Activated naive CD8-positive, alpha-beta T cell treated with anti-CD3 and anti-CD28 coated beads for 36 hours (primary cell): ENCODE results near the gene SYNPR. TPM values are rescaled to one million over a fixed set of nuclear protein-coding genes. Genes with fewer than 3 reads are reported as not detected.

ENCODE experiments used
- DNase-seq: peaks from one replicate; pipeline ENCODE4 v3.0.0; 2021
- H3K27ac Mint-ChIP-seq: one replicate; pipeline ENCODE4 v1.8.0; 2022; ENCODE audit warnings: mild to moderate bottlenecking, moderate library complexity, mixed read lengths
- H3K27me3 Mint-ChIP-seq: one replicate; pipeline ENCODE4 v1.8.0; 2022; ENCODE audit warnings: mild to moderate bottlenecking, mixed read lengths
- H3K36me3 Mint-ChIP-seq: one replicate; pipeline ENCODE4 v1.8.0; 2021; ENCODE audit warnings: mild to moderate bottlenecking, mixed read lengths
- H3K4me1 Mint-ChIP-seq: one replicate; pipeline ENCODE4 v1.8.0; 2021; ENCODE audit warnings: mixed read lengths
- H3K4me3 Mint-ChIP-seq: one replicate; pipeline ENCODE4 v1.8.0; 2022; ENCODE audit warnings: mild to moderate bottlenecking, moderate library complexity, mixed read lengths
- H3K9me3 Mint-ChIP-seq: one replicate; pipeline ENCODE4 v1.8.0; 2022; ENCODE audit warnings: mixed read lengths
- total RNA-seq, 2 experiments: library from RNA; stranded (reverse); gene quantifications; one replicate each; pipeline ENCODE4 v1.2.3, GENCODE V29; 2021

The SYNPR gene
- total RNA-seq, 2 experiments from 2014 or later = not detected

- no peaks in the 10 kb centered on the region for H3K9me3 Mint-ChIP-seq
- no peaks in the 10 kb centered on the region for H3K27me3 Mint-ChIP-seq
- H3K27ac Mint-ChIP-seq = no peak overlapping the region
- H3K36me3 Mint-ChIP-seq = no peaks in the 10 kb centered on the region
- no peak for DNase-seq
- no peaks in the 10 kb centered on the region for H3K4me1 Mint-ChIP-seq
- H3K4me3 Mint-ChIP-seq = no peak overlapping the region
These were observed 281.8 kb downstream of the SYNPR start for GRCh38 chr3:63559884-63560283.

- Mint-ChIP-seq H3K36me3 (no peaks in the 10 kb centered on the region), H3K4me3 (no peak overlapping the region), H3K4me1 (no peaks in the 10 kb centered on the region), H3K27me3 (no peaks in the 10 kb centered on the region), H3K27ac (no peak overlapping the region), H3K9me3 (no peaks in the 10 kb centered on the region)
- no peak for DNase-seq
These were observed 283.8 kb downstream of the SYNPR start for GRCh38 chr3:63561879-63562278.

- no peak overlapping the region for H3K4me3 Mint-ChIP-seq
- no peaks in the 10 kb centered on the region for H3K27me3 Mint-ChIP-seq
- DNase-seq = no peak
- no peaks in the 10 kb centered on the region for H3K4me1 Mint-ChIP-seq
- no peaks in the 10 kb centered on the region for H3K36me3 Mint-ChIP-seq
- H3K9me3 Mint-ChIP-seq = no peaks in the 10 kb centered on the region
- no peak overlapping the region for H3K27ac Mint-ChIP-seq
These were observed 284.2 kb downstream of the SYNPR start for GRCh38 chr3:63562323-63562722.

DNA sequence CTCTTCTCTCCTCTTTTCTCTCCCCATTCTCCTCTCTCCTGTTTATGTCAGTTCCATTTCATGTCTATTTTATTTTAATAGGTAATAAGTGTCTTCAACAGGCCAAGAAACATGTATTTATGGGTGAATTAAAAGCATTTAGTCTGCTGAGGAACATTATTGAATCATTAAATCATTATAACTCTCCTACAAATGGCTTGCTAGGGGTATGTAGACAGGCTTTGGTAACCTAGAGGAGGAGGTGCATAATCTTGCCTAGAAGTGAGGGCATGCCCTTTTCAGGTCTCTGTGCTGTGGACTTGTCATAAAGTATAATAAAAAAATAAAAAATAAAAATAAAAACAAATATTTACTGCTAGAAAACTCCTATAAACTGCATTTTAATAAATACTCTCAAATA lies 285.5 kb downstream of the SYNPR start:
- no peak overlapping the region for H3K4me3 Mint-ChIP-seq

GRCh38 chr3:63565220-63565619 lies 287.1 kb downstream of the SYNPR start:
- Mint-ChIP-seq H3K4me1 (no peaks in the 10 kb centered on the region), H3K4me3 (no peak overlapping the region), H3K27me3 (no peaks in the 10 kb centered on the region), H3K36me3 (no peaks in the 10 kb centered on the region), H3K9me3 (no peaks in the 10 kb centered on the region), H3K27ac (no peak overlapping the region)
- no peak for DNase-seq

More for the DNA sequence above, 285.5 kb downstream of the SYNPR start:
- H3K9me3 Mint-ChIP-seq = no peaks in the 10 kb centered on the region
- no peaks in the 10 kb centered on the region for H3K27me3 Mint-ChIP-seq
- no peaks in the 10 kb centered on the region for H3K36me3 Mint-ChIP-seq
- no peak for DNase-seq
- no peaks in the 10 kb centered on the region for H3K4me1 Mint-ChIP-seq
- H3K27ac Mint-ChIP-seq = no peak overlapping the region

DNA sequence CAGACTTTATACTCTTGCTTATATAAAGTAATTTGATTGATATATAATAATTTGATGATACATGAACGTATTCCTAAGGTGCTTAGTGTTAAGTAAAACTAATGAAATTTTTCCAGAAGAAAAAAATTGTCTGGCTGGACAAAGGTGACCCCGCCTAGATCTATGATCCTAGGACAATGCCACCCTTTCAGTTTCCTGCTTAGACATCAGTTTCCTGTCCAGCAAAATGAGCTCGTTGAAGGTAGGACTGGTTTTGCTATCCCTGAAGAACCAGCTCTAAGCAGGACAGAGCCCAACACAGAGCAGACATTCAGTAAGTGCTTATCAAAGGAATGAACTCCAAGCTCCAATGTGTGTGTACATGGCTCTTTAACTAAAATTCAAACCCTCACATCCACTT lies 293.6 kb downstream of the SYNPR start:
- H3K4me3 Mint-ChIP-seq = no peak overlapping the region
- H3K9me3 Mint-ChIP-seq = no peaks in the 10 kb centered on the region
- no peak overlapping the region for H3K27ac Mint-ChIP-seq
- no peaks in the 10 kb centered on the region for H3K4me1 Mint-ChIP-seq
- H3K36me3 Mint-ChIP-seq = no peaks in the 10 kb centered on the region
- DNase-seq = no peak
- H3K27me3 Mint-ChIP-seq = no peaks in the 10 kb centered on the region

- H3K27me3 Mint-ChIP-seq = no peaks in the 10 kb centered on the region
- H3K27ac Mint-ChIP-seq = no peak overlapping the region
- no peaks in the 10 kb centered on the region for H3K36me3 Mint-ChIP-seq
- H3K4me1 Mint-ChIP-seq = no peaks in the 10 kb centered on the region
- H3K4me3 Mint-ChIP-seq = no peak overlapping the region
- DNase-seq = no peak
- H3K9me3 Mint-ChIP-seq = no peaks in the 10 kb centered on the region
These were observed 298.7 kb downstream of the SYNPR start for GRCh38 chr3:63576846-63577245.

- Mint-ChIP-seq H3K36me3 (no peaks in the 10 kb centered on the region), H3K4me3 (no peak overlapping the region), H3K9me3 (no peaks in the 10 kb centered on the region), H3K4me1 (no peaks in the 10 kb centered on the region), H3K27ac (no peak overlapping the region), H3K27me3 (peaks cover 4% of the 10 kb centered on the region)
- DNase-seq = no peak
These were observed 300.8 kb downstream of the SYNPR start for GRCh38 chr3:63578858-63579257.

DNA sequence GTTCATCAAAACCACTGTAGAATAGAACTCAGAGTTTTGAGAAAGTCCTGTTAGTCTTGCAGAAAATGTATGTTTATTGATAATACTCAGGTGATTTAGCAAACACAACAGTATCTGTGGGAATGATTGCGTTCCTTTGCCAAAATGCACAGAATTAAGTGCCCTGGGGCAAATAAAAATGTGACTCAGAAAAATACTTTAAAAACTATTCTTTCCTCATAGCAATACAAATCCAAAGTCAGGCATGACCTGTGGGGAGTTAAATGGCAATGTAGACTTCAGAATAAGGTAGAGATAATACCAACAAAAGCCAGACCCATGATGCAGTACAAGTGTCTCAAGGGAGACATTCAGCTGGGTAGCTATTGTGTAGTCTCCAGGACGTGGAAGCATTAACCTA lies 302.0 kb downstream of the SYNPR start:
- Mint-ChIP-seq H3K36me3 (no peaks in the 10 kb centered on the region), H3K4me3 (no peak overlapping the region), H3K9me3 (no peaks in the 10 kb centered on the region), H3K27ac (no peak overlapping the region), H3K27me3 (peaks cover 4% of the 10 kb centered on the region), H3K4me1 (no peaks in the 10 kb centered on the region)
- no peak for DNase-seq

DNA sequence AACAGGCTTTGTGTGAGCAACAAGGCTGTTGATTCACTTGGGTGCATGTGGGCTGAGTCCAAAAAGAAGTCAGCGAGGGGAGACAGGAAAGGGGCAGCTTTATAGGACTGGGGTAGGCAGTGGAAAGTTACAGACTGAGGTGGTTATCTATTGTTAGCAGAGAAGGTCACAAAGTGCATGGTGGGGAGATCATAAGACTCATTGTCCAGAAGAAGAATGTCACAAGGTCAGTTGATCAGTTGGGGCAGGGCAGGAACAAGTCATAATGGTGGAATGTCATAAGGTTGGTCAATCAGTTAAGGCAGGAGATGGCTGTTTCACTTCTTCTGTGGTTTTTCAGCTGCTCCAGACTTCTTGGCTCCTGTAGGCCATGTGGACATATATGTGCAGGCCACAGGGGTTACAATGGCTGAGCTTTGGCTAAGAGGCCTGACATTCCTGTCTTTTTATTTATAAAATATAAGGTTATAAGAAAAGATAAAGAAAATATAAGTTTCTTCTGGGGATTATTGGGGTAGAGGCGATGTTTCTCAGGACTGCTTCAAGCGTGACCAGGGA lies 304.9 kb downstream of the SYNPR start:
- Mint-ChIP-seq H3K9me3 (no peaks in the 10 kb centered on the region), H3K36me3 (no peaks in the 10 kb centered on the region), H3K4me3 (no peak overlapping the region), H3K27me3 (peaks cover 4% of the 10 kb centered on the region), H3K27ac (no peak overlapping the region), H3K4me1 (no peaks in the 10 kb centered on the region)
- no peak for DNase-seq

DNA sequence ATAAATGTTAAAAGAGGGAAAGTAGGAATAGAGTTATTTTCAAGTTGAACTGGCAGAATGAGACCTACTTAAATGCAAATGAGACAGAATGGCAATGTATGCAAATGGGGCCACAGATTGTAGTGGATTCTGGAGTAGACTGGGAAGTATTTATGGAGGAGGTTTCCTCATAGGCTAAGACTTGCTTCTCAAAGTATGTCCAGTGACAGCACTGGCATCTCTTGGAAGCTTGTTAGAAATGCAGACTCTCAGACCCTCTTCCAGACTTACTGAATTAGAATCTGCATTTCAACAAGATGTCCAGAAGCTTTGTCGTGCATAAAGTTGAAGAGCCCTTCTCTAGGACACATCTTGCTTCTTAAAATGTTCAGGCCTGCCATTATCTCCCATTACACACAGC lies 306.6 kb downstream of the SYNPR start:
- no peak overlapping the region for H3K27ac Mint-ChIP-seq
- peaks cover 5% of the 10 kb centered on the region for H3K9me3 Mint-ChIP-seq
- no peak overlapping the region for H3K4me3 Mint-ChIP-seq
- no peaks in the 10 kb centered on the region for H3K4me1 Mint-ChIP-seq
- no peaks in the 10 kb centered on the region for H3K36me3 Mint-ChIP-seq
- no peak for DNase-seq
- peaks cover 4% of the 10 kb centered on the region for H3K27me3 Mint-ChIP-seq

- Mint-ChIP-seq H3K9me3 (peaks cover 5% of the 10 kb centered on the region), H3K4me1 (no peaks in the 10 kb centered on the region), H3K27me3 (peaks cover 4% of the 10 kb centered on the region), H3K27ac (no peak overlapping the region), H3K36me3 (no peaks in the 10 kb centered on the region), H3K4me3 (no peak overlapping the region)
- no peak for DNase-seq
These were observed 307.8 kb downstream of the SYNPR start for GRCh38 chr3:63585927-63586326.

- Mint-ChIP-seq H3K27me3 (no peaks in the 10 kb centered on the region), H3K4me1 (no peaks in the 10 kb centered on the region), H3K9me3 (peaks cover 5% of the 10 kb centered on the region), H3K4me3 (no peak overlapping the region), H3K36me3 (no peaks in the 10 kb centered on the region), H3K27ac (no peak overlapping the region)
- no peak for DNase-seq
These were observed 310.8 kb downstream of the SYNPR start for GRCh38 chr3:63588895-63589294.

GRCh38 chr3:63593779-63594178 lies 315.7 kb downstream of the SYNPR start:
- no peaks in the 10 kb centered on the region for H3K36me3 Mint-ChIP-seq
- no peaks in the 10 kb centered on the region for H3K27me3 Mint-ChIP-seq
- no peak overlapping the region for H3K27ac Mint-ChIP-seq
- no peaks in the 10 kb centered on the region for H3K4me1 Mint-ChIP-seq
- H3K4me3 Mint-ChIP-seq = no peak overlapping the region
- no peak for DNase-seq
- H3K9me3 Mint-ChIP-seq = peaks cover 4% of the 10 kb centered on the region

GRCh38 chr3:63595221-63595620 lies 317.1 kb downstream of the SYNPR start:
- Mint-ChIP-seq H3K9me3 (no peaks in the 10 kb centered on the region), H3K4me1 (no peaks in the 10 kb centered on the region), H3K27me3 (no peaks in the 10 kb centered on the region), H3K4me3 (no peak overlapping the region), H3K36me3 (no peaks in the 10 kb centered on the region), H3K27ac (no peak overlapping the region)
- no peak for DNase-seq

GRCh38 chr3:63597019-63597418 lies 318.9 kb downstream of the SYNPR start:
- no peaks in the 10 kb centered on the region for H3K36me3 Mint-ChIP-seq
- H3K9me3 Mint-ChIP-seq = no peaks in the 10 kb centered on the region
- DNase-seq = no peak
- no peaks in the 10 kb centered on the region for H3K27me3 Mint-ChIP-seq
- no peaks in the 10 kb centered on the region for H3K4me1 Mint-ChIP-seq
- H3K4me3 Mint-ChIP-seq = no peak overlapping the region
- H3K27ac Mint-ChIP-seq = no peak overlapping the region

GRCh38 chr3:63607716-63608115 lies 329.6 kb downstream of the SYNPR start:
- DNase-seq = no peak
- Mint-ChIP-seq H3K9me3 (no peaks in the 10 kb centered on the region), H3K27me3 (peaks cover 1% of the 10 kb centered on the region), H3K4me3 (no peak overlapping the region), H3K4me1 (no peaks in the 10 kb centered on the region), H3K27ac (no peak overlapping the region), H3K36me3 (no peaks in the 10 kb centered on the region)
